T-helper 9 cell (primary cell): ENCODE data around the gene PRR5.

ENCODE experiments used
- DNase-seq: peaks from one replicate; pipeline ENCODE4 v3.0.0-alpha.2; 2020

Gene PRR5

GRCh38 chr22:44693756-44694155, 8.2 kb upstream of the PRR5 start:
- DNase-seq: no peak

DNA sequence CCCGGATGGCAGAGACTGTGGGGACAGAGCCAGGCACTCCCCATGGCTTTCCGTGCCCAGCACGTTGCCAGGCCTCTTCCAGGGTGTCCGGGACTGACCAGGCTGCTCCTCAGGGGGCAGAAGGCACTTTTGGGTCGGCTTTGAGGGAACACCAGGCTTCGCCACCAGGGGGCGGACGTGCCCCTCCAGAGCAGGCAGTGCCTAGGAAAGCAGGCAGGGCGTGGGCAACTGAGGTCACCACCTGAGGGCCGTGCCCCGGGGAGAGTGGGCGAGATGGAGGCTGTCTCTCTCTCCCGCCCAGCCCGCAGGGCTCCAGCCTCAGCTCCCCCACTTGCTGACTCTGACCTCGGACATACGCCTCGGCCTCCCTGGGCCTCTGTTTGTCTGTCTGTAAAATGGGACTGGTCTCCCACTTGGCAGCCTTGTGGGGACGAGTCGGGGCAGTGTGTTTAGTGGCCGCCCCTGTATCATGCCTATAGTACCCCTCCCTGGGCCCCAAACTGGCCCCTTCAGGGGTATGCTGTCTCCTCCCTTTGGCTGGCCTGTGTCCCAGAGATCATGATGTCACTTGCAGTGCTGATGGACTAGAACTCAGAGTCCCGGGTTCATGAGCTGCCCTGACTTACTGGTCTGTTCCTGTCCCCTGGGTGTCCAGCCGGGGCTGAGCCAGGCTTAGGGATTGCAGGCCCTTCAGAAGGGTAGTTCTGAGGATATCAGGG, 4.4 kb upstream of the PRR5 start:
- DNase-seq: peak; percentile 87

- no peak for DNase-seq
Measured at GRCh38 chr22:44698531-44699421, 3.2 kb upstream of the PRR5 start.

GRCh38 chr22:44700456-44700855, 1.5 kb upstream of the PRR5 start:
- DNase-seq: no peak

- no peak for DNase-seq
Measured at GRCh38 chr22:44701187-44701790, 715 bp upstream of the PRR5 start.

- peak; percentile 18 for DNase-seq
Measured at GRCh38 chr22:44702479-44703198, 635 bp downstream of the PRR5 start.

DNA sequence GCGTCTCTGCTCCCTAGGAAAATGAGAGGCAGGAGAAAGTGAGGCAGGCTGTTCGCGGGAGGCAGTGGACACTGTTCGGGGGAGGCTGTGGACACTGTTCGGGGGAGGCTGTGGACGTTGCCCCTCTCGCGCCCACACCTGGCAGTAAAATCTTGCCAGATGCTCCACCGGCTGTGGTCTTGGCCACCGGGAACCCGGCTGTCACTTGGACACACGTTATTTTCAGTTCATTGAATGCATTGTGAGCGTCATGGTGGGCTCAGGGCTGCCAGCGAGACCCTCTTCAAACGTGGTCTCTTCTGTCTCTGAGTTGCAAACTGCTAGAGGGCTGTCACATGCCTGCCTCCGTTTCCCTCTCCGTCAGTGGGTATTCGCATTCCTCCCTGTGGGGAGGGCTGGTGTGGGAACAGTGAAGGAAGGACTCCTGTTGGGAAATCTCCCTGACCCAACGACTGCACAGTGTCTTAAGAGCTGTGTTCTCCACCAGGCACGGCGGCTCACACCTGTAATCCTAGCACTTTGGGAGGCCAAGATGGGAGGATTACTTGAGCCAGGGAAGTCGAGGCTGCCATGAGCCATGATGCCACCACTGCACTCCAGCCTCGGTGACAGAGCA, 1.4 kb downstream of the PRR5 start:
- no peak for DNase-seq

DNA sequence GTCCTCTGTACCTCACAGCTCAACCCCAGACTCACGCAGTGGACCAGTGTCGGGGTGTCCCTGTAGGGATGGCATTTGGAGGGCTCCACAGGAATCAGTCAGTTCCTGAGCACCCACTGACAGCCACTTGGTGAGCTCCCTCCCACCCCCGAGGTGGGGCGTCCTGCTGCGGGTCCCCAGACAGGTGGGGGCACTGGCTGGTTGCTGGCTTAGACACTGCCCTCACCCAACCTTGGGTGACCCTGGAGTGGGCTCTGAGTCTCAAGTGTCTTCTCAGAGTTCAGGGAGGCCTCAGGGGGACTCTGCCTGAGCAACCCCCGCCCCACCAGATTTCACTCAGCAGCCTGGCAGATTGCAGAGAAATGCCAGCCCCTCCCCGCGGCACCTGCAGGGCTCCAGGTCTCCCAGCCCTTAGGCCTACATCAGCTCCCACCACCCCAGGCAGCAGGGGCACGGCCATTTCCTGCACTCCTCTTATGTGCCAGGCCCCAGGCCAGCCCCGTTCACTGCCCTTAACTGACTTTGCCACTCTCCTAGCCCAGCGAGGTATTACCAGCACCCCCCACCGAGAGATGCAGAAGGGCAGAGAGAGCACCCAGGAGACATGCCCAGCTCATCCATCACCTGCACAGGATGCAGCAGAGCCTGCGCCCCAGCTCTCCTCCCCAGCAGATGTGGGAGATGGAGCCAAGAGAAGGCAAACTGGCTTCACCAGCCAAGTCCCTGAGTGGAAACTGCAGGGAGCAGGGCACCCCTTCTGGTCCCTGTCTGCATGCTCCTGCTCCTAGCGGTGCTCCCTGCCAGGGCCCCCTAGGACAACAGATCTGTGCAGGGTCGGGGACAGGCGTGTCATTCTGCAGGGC, 2.4 kb downstream of the PRR5 start:
- no peak for DNase-seq

DNA sequence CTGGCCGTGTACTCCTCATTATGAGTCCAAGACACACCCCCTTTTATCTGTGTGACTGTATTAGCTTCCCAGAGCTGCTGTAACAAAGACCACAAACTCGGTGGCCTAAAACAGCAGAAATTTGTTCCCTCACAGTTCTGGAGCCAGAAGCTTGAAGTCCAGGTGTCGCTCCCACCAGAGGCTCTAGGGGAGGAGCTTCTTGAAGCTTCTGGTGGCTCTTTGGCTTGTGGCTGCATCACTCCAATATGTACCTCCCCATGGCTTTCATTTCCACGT, 3.0 kb downstream of the PRR5 start:
- no peak for DNase-seq

DNA sequence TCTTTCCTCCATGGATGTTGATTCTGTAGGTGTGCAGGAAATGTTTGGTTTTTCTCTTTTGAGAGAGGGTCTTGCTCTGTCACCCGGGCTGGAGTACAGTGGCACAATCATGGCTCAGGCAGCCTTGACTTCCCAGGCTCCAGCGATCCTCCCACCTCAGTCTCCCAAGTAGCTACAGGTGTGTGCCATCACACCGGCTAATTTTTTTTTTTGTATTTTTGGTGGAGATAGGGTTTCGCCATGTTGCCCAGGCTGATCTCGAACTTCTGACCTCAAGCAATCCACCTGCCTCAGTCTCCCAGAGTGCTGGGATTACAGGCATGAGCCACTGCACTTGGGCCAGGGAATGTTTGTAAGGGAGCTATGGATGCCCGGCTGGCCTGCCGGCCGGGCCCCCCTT, 4.5 kb downstream of the PRR5 start:
- no peak for DNase-seq

GRCh38 chr22:44707178-44707577, 5.2 kb downstream of the PRR5 start:
- no peak for DNase-seq

GRCh38 chr22:44707752-44708151, 5.7 kb downstream of the PRR5 start:
- no peak for DNase-seq

GRCh38 chr22:44709881-44710392, 7.9 kb downstream of the PRR5 start:
- no peak for DNase-seq

DNA sequence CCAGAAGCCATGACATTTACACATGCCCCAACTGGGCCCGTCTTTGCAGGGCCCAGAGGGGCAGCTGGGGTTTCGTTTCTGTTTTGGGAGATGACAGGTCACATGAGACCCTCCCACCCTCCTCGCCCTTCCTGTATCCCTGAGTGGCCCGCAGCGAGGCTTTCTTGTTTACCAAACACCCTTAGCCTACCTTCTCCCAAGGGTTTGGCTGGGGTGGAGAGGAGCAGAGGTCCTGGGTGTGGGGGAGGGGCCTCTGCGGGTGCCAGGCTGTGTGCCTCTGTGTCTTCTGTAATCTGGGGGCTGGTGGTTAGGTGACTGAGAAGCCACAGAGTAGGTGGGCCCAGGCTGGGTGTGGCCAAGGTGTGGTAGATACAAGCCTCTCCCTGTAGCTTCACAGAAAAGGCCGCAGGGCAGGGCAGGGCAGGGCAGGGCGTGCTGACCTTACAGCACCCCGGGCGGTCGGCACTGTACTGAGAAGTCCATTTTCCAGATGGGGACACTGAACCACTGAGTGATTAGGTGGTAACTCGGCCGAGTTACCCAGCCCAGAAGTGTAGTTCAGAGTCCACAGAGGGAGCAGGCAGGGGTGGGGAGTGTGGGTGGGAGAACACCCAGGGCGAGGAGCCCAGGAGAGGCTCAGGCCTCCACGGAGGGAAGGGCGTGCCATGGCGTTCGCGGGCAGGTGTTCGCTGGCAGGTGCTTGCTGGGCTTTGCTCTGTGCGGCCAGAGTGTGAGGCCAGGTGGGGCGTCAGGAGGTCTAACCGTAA, 8.7 kb downstream of the PRR5 start:
- no peak for DNase-seq

DNA sequence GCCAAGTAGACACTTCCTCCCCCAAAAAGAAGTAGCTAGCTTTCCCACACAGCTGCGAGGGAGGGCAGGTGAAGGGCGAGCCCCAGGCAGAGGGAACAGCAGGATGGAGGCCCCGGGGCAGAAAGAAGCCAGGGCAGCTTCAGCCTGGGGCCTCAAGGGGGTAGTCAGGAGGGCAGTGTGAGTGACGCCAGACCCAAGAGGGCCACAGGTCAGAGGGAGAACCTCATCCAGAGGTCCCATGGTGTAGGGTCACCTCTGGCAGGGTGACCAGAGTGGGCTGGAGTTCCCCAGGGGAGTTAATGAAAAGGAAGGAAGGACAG, 9.2 kb downstream of the PRR5 start:
- DNase-seq: no peak

GRCh38 chr22:44711690-44712555, 9.9 kb downstream of the PRR5 start:
- no peak for DNase-seq

DNA sequence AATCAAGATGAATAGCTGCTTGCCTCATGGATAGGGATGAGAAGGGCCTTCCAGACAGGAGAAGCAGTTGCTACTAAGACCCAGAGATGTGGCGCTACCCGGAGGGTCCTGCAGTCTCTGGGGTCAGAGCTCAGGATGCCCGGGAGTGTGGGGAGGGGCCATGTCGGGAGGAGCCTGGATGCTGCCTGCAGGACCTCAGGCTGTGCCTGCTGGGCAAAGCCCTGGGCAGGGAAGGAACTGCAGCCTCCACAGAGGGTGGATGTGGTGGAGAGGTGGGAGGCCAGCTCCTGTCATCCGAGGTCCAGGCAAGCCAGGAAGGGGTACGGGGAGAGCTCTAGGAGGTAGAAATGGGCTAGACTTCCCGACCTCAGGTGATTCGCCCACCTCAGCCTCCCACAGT, 11.0 kb downstream of the PRR5 start:
- DNase-seq: no peak

GRCh38 chr22:44714703-44715350, 12.8 kb downstream of the PRR5 start:
- no peak for DNase-seq

GRCh38 chr22:44718418-44718817, 16.4 kb downstream of the PRR5 start:
- no peak for DNase-seq
